T-helper 1 cell treated with Interleukin-12 subunit alpha and Interleukin-12 subunit beta and Interleukin-4 antibody, amounts not matched to agents 30 μg/mL and 1 μg/mL, for 36 hours (primary cell): Measurements from ENCODE around the gene MKKS.
"Not testable (repeated sequence)": the region's sequence is repeated elsewhere in the genome, so short reads cannot be mapped to it uniquely, and the experiment has no call there.

Experiments
- H3K27ac Mint-ChIP-seq: one replicate; pipeline ENCODE4 v1.8.0; 2021; ENCODE audit warnings: mild to moderate bottlenecking, mixed read lengths
- H3K27me3 Mint-ChIP-seq: one replicate; pipeline ENCODE4 v1.8.0; 2021; ENCODE audit warnings: low read depth, mixed read lengths
- H3K36me3 Mint-ChIP-seq: one replicate; pipeline ENCODE4 v1.8.0; 2021; ENCODE audit warnings: low read depth, mixed read lengths
- H3K4me1 Mint-ChIP-seq: one replicate; pipeline ENCODE4 v1.8.0; 2021; ENCODE audit warnings: low read depth, mixed read lengths
- H3K4me3 Mint-ChIP-seq: one replicate; pipeline ENCODE4 v1.8.0; 2021; ENCODE audit warnings: mild to moderate bottlenecking, moderate library complexity, mixed read lengths
- H3K9me3 Mint-ChIP-seq: one replicate; pipeline ENCODE4 v1.8.0; 2021; ENCODE audit warnings: mixed read lengths

MKKS gene

DNA sequence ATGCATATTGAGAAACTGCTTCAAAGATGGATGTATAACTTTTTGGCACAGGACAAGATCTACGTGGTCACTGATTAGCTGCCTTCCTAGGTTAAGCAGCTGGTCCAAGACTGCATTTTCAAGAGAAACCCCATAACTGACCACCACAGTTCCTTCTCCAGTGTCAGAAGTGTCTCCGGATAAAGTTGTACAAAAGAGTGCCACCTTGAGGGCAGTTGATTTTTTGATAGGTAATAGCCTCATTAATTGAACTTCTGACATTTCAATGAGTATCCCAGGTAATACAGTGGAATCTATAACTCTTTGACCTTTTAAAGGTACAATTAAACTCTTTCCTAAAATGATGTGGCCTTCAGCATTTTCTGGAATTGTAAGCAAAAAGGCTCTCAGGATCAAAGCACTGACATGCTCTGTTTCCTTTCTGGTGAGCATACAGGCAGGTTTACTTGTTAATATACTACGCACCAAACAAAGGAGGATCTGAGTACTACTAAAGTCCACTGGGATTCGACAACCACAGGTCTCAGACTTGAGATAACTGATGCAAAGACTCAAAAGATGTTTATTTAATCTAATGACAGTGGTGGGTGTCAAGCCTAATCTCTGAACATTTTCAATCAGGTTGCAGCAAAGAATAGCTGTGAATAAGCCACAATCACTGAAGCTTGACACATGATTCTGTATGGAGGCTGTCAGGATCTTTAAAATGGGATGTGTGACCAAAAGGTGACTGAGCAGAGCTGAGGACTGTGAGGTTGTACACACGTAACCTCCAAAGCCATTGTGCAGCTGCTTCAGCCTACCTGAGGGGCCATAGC lies 21.2 kb downstream of the MKKS start:
- Mint-ChIP-seq H3K36me3 (peaks cover 3% of the 10 kb centered on the region), H3K27me3 (no peaks in the 10 kb centered on the region), H3K4me3 (no peak overlapping the region), H3K27ac (no peak overlapping the region), H3K9me3 (no peaks in the 10 kb centered on the region), H3K4me1 (peaks cover 5% of the 10 kb centered on the region)

- H3K4me1 Mint-ChIP-seq: peaks cover 3% of the 10 kb centered on the region
- H3K27ac Mint-ChIP-seq: no peak overlapping the region
These were observed 22.3 kb downstream of the MKKS start for GRCh38 chr20:10411673-10412072.

DNA sequence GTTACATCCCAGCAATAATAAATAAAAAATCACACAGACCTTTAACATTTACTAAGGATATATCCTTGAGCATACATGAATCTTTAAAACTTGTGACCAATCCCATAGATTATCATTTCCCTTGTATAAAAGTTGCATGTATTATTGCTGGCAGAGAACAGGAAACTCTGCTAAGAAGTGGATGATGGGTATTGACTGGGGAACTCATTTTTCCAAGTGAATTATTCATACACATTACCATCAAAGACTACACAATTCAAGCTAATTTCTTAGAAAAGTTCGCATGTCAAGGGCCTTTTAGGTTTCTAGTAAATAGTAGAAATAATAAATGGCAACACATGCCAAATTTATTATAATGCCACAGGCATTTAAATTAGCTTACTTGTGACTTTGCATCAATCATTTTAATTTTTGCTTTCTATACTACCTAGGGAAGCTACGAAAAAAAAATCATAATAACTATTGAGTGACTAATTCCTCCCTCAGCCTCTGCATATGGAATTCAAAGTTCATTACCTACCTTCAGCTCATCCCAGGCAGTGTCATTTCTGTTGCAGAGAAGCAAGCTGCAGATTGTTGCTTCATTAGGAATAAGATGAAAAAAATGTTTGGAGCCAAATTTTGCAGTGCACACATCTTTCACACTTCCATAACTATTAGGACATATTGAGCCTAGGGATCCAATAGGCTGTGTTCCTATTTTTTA lies 25.8 kb downstream of the MKKS start:
- H3K27ac Mint-ChIP-seq: no peak overlapping the region

More at GRCh38 chr20:10411673-10412072, 22.3 kb downstream of the MKKS start:
- peaks cover 3% of the 10 kb centered on the region for H3K36me3 Mint-ChIP-seq
- no peak overlapping the region for H3K4me3 Mint-ChIP-seq
- no peaks in the 10 kb centered on the region for H3K9me3 Mint-ChIP-seq
- H3K27me3 Mint-ChIP-seq: no peaks in the 10 kb centered on the region

GRCh38 chr20:10404959-10405530 lies 29.0 kb downstream of the MKKS start:
- Mint-ChIP-seq H3K4me3 (no peak overlapping the region), H3K27me3 (no peaks in the 10 kb centered on the region), H3K9me3 (no peaks in the 10 kb centered on the region), H3K36me3 (no peaks in the 10 kb centered on the region), H3K27ac (no peak overlapping the region), H3K4me1 (no peaks in the 10 kb centered on the region)

More for the DNA sequence above, 25.8 kb downstream of the MKKS start:
- H3K4me1 Mint-ChIP-seq: no peaks in the 10 kb centered on the region
- no peaks in the 10 kb centered on the region for H3K27me3 Mint-ChIP-seq
- no peak overlapping the region for H3K4me3 Mint-ChIP-seq
- no peaks in the 10 kb centered on the region for H3K36me3 Mint-ChIP-seq
- H3K9me3 Mint-ChIP-seq: no peaks in the 10 kb centered on the region

DNA sequence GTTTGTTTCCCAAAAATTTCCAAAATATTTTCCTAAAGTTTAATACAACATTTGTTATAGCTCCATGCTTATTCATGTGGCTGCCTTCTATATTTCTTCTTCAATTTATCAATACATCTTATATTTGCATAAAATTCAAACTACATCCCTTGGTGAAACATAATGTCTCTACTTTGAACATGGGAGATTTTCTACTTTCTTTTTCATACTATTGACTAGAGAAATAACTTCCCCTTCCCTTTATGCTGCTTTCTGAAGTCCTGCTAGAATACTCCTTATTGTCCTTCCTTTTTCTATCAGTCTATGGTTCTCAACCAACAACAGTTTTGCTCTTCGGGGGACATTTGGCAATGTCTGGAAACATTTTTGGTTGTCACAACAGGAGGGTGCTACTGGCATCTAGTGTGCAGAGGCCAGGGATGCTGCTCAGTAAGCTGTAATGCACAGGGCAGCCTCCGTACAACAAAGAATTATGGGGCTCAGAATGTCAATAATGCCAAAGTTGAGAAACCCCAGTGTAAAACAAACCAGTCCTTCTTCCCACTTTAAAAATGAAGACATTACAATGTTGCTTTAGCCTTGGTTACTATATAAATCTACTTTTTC lies 29.9 kb downstream of the MKKS start:
- Mint-ChIP-seq H3K4me3 (no peak overlapping the region), H3K27ac (no peak overlapping the region), H3K36me3 (no peaks in the 10 kb centered on the region), H3K4me1 (no peaks in the 10 kb centered on the region), H3K27me3 (no peaks in the 10 kb centered on the region), H3K9me3 (no peaks in the 10 kb centered on the region)

GRCh38 chr20:10402938-10403608 lies 30.9 kb downstream of the MKKS start:
- H3K9me3 Mint-ChIP-seq: no peaks in the 10 kb centered on the region
- H3K4me3 Mint-ChIP-seq: no peak overlapping the region
- no peaks in the 10 kb centered on the region for H3K27me3 Mint-ChIP-seq
- no peak overlapping the region for H3K27ac Mint-ChIP-seq
- no peaks in the 10 kb centered on the region for H3K36me3 Mint-ChIP-seq
- H3K4me1 Mint-ChIP-seq: no peaks in the 10 kb centered on the region

DNA sequence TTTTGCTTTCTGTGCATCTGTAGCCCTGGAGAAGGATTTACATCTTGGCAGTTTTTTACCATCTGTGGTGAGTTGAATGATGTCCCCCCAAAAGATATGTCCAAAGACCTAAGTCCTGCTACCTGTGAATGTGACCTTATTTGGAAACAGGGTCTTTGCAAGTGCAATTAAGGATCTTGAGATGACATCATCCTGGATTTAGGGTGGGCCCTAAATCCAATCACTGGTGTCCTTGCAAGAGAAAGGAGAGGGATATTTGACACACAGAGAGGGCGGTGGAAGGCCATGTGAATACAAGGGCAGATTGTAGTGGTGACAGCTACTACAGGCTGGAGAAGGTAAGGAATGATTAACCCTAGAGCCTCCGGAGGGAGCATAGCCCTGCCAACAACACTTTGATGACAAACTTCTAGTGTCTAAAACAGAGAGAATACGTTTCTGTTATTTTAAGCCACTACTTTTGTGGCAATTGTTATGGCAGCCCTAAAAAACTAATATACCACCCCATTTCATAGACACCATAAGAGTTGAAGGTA lies 35.1 kb downstream of the MKKS start:
- no peaks in the 10 kb centered on the region for H3K4me1 Mint-ChIP-seq
- no peaks in the 10 kb centered on the region for H3K36me3 Mint-ChIP-seq

DNA sequence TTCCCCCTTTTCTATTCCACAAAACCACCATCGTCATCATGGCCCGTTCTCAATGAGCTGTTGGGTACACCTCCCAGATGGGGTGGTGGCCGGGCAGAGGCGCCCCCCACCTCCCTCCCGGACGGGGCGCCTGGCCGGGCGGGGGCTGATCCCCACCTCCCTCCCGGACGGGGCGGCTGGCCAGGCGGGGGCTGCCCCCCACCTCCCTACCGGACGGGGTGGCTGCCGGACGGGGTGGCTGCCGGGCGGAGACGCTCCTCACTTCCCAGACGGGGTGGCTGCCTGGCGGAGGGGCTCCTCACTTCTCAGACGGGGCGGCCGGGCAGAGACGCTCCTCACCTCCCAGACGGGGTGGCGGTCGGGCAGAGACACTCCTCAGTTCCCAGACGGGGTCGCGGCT lies 39.3 kb downstream of the MKKS start:
- not testable (repeated sequence) for H3K9me3 Mint-ChIP-seq, H3K4me3 Mint-ChIP-seq, H3K27ac Mint-ChIP-seq, H3K4me1 Mint-ChIP-seq, H3K36me3 Mint-ChIP-seq, H3K27me3 Mint-ChIP-seq

More for the DNA sequence above, 35.1 kb downstream of the MKKS start:
- H3K9me3 Mint-ChIP-seq: no peaks in the 10 kb centered on the region
- H3K27me3 Mint-ChIP-seq: peaks cover 4% of the 10 kb centered on the region
- no peak overlapping the region for H3K4me3 Mint-ChIP-seq
- no peak overlapping the region for H3K27ac Mint-ChIP-seq

GRCh38 chr20:10390709-10391108 lies 43.3 kb downstream of the MKKS start:
- H3K27ac Mint-ChIP-seq: no peak overlapping the region
- H3K4me3 Mint-ChIP-seq: no peak overlapping the region
- H3K36me3 Mint-ChIP-seq: no peaks in the 10 kb centered on the region
- no peaks in the 10 kb centered on the region for H3K9me3 Mint-ChIP-seq
- H3K27me3 Mint-ChIP-seq: peaks cover 13% of the 10 kb centered on the region
- H3K4me1 Mint-ChIP-seq: no peaks in the 10 kb centered on the region

- H3K9me3 Mint-ChIP-seq: no peaks in the 10 kb centered on the region
- H3K4me1 Mint-ChIP-seq: no peaks in the 10 kb centered on the region
- H3K36me3 Mint-ChIP-seq: no peaks in the 10 kb centered on the region
- H3K4me3 Mint-ChIP-seq: no peak overlapping the region
- peaks cover 13% of the 10 kb centered on the region for H3K27me3 Mint-ChIP-seq
- H3K27ac Mint-ChIP-seq: no peak overlapping the region
These were observed 45.4 kb downstream of the MKKS start for GRCh38 chr20:10388597-10388996.

- no peaks in the 10 kb centered on the region for H3K4me1 Mint-ChIP-seq
- H3K4me3 Mint-ChIP-seq: no peak overlapping the region
- H3K27ac Mint-ChIP-seq: no peak overlapping the region
- H3K9me3 Mint-ChIP-seq: no peaks in the 10 kb centered on the region
- H3K27me3 Mint-ChIP-seq: peaks cover 13% of the 10 kb centered on the region
- no peaks in the 10 kb centered on the region for H3K36me3 Mint-ChIP-seq
These were observed 46.3 kb downstream of the MKKS start for GRCh38 chr20:10387686-10388085.

DNA sequence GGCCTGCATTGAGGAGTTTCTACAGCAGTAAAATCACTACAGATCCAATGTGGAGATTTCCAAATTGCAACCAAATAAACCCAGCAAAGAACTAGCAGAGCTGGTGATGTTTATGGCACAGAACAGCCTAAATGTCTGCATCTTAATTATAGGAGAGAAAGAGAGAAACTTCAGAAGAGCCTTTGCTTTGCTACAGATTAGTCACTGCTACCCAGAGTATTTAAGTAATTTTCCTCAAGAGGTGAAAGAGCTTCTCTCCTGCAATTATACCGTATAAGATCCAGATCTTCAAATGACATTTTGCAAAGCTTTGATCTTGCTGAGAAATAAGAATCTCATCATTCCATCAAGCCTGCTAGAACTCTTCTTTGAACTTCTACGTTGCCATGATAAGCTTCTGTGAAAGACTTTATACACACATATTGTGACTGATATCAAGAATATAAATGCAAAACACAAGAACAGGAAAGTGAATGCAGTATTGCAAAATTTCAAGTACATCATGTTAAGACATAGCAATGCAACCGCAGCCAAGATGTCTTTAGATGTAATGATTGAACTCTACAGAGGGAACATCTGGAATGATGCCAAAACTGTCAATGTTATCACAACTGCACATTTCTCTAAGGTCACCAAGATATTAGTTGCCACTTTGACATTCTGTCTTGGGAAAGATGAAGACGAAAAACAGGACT lies 48.0 kb downstream of the MKKS start:
- no peaks in the 10 kb centered on the region for H3K9me3 Mint-ChIP-seq
- H3K27me3 Mint-ChIP-seq: peaks cover 13% of the 10 kb centered on the region
- no peak overlapping the region for H3K27ac Mint-ChIP-seq
- H3K4me1 Mint-ChIP-seq: no peaks in the 10 kb centered on the region
- no peak overlapping the region for H3K4me3 Mint-ChIP-seq
- no peaks in the 10 kb centered on the region for H3K36me3 Mint-ChIP-seq

DNA sequence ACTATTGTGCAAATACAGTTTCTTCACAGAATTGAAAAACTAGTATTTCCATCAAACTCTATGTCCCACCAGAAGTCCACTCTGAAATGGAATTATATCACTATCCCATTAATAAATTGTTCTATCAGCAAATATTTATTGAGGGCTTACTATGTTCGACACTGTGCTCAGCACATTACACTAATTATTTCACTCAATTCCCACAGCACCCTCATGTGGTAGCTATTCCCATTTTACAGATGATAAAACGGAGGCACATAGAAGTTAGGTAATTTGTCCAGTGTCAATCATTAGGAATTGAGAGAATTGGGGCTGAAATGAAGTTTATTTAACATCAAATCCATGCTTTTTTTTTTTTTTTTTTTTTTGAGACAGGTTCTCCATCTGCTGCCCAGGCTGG lies 52.5 kb downstream of the MKKS start:
- Mint-ChIP-seq H3K9me3 (no peaks in the 10 kb centered on the region), H3K4me1 (no peaks in the 10 kb centered on the region), H3K27me3 (peaks cover 7% of the 10 kb centered on the region), H3K4me3 (no peak overlapping the region), H3K27ac (no peak overlapping the region), H3K36me3 (no peaks in the 10 kb centered on the region)

GRCh38 chr20:10379761-10380160 lies 54.3 kb downstream of the MKKS start:
- Mint-ChIP-seq H3K4me3 (no peak overlapping the region), H3K27me3 (peaks cover 6% of the 10 kb centered on the region), H3K9me3 (no peaks in the 10 kb centered on the region)

More at GRCh38 chr20:10379761-10380160, 54.3 kb downstream of the MKKS start:
- Mint-ChIP-seq H3K36me3 (no peaks in the 10 kb centered on the region), H3K4me1 (no peaks in the 10 kb centered on the region), H3K27ac (no peak overlapping the region)
